ENCODE data around the gene PBX3. TPM values are rescaled to one million over a fixed set of nuclear protein-coding genes. Genes with fewer than 3 reads are reported as not detected.

Gene PBX3
- total and polyA plus RNA-seq, 10 of the 15 experiments (the other 5 are each of a cell fraction or from before 2014, with no cell fraction given): 6.7 to 146 (median 22.2) TPM

DNA sequence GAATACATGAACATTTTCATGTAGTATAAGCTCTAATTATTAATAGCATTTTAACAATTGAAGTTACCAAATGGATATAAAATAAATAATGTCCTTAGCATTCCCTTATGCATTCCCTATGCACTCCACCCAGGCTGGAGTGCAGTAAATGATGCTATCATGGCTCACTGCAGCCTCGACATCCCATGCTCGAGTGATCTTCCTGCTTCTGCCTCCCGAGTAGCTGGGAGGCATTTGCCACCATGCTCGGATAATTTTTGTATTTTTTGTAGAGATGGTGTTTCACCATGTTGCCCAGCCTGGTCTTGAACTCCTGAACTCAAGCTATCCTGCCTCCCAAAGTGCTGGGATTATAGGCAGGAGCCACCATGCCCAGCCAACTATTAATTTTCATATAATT, 184.0 kb downstream of the PBX3 start:
- intact Hi-C loops (cut with micrococcal nuclease; ENCODE audit: unreplicated experiment): no loop called here
- H3K36me3 ChIP-seq (ENCODE audit: control insufficient read depth in 2 of 2, insufficient read depth in 2 of 2, low read length in 1 of 2): peaks cover 5 to 7% of the 10 kb centered on the region in 2 experiments; a peak in 2 of 4 replicates
- 99% methylated on average over 4 of the region's 4 CpGs for WGBS (ENCODE audit: insufficient coverage, insufficient replicate concordance, low lambda C conversion rate, missing lambda C conversion rate)
- ATAC-seq: no peak
- no peak for DNase-seq (ENCODE audit: low read depth, low spot score)
- no peak overlapping the region for H3K27ac ChIP-seq (ENCODE audit: control insufficient read depth, insufficient read depth)
- no peaks in the 10 kb centered on the region for H4K20me1 ChIP-seq (ENCODE audit: control insufficient read depth, insufficient read depth)
- H3K9me3 ChIP-seq (replicated peaks; ENCODE audit: control insufficient read depth, insufficient read depth, low read length): no peaks in the 10 kb centered on the region
- FAIRE-seq: no peak
- H3K4me2 ChIP-seq (ENCODE audit: control insufficient read depth, insufficient read depth): no peak overlapping the region
- H3K9ac ChIP-seq (ENCODE audit: control insufficient read depth, insufficient read depth, low read length): no peak overlapping the region
- in situ Hi-C loops (cut with MboI): no loop called here
- no TSS peak for BruUV-seq (replicated peaks)
- SMC1A ChIA-PET (ENCODE audit: uncharacterized antibody, unreplicated experiment): interaction anchor here (0.7 to 1.7 kb wide), 6 partner anchors 8 to 160 kb away, joined by 3 to 5 read pairs (median 4); no protein-coding TSS in a partner anchor
- POLR2A ChIA-PET: interaction anchor here (1.1 to 1.9 kb wide), 2 partner anchors 8 to 10 kb away, joined by 3 to 4 read pairs; no protein-coding TSS in a partner anchor
- no peak overlapping the region for H3K4me3 ChIP-seq
- no peaks in the 10 kb centered on the region for H3K27me3 ChIP-seq (replicated peaks in 1 of 2; ENCODE audit: control insufficient read depth in 2 of 2, insufficient read depth in 2 of 2, low read length in 1 of 2)
- H3K4me1 ChIP-seq (ENCODE audit: control insufficient read depth, insufficient read depth, low read length): no peaks in the 10 kb centered on the region
- TF ChIP-seq ETV6 (conservative IDR thresholded peaks at IDR 0.05 in 1 of 2, IDR thresholded peaks at IDR 0.05 in 1 of 2; ENCODE audit: borderline replicate concordance in 1 of 2, low read depth in 1 of 2) (no peak), NFYB (IDR thresholded peaks at IDR 0.05; ENCODE audit: insufficient read depth, low read depth, low read length) (no peak), ZBED1 (IDR thresholded peaks at IDR 0.05; ENCODE audit: borderline replicate concordance) (no peak), ZNF24 (IDR thresholded peaks at IDR 0.05) (no peak), RCOR1 (conservative IDR thresholded peaks at IDR 0.05; ENCODE audit: low read depth, low read length) (no peak), NRF1 (conservative IDR thresholded peaks at IDR 0.05; ENCODE audit: low read depth, low read length) (no peak), NR2C1 (IDR thresholded peaks at IDR 0.05) (no peak), POU2F2 (IDR thresholded peaks at IDR 0.05; ENCODE audit: borderline replicate concordance, low read depth, low read length) (no peak), IKZF2 (IDR thresholded peaks at IDR 0.05) (no peak), ZSCAN29 (IDR thresholded peaks at IDR 0.05) (no peak), BRCA1 (IDR thresholded peaks at IDR 0.05; ENCODE audit: low read depth, low read length) (no peak), SMARCA5 (IDR thresholded peaks at IDR 0.05) (no peak), LARP7 (IDR thresholded peaks at IDR 0.05) (no peak), SIX5 (IDR thresholded peaks at IDR 0.05; ENCODE audit: low read depth, low read length, severe bottlenecking) (no peak), NBN (IDR thresholded peaks at IDR 0.05) (no peak), CHD2 (IDR thresholded peaks at IDR 0.05; ENCODE audit: borderline replicate concordance, low read depth, low read length) (no peak), NR2C2 (IDR thresholded peaks at IDR 0.05; ENCODE audit: borderline replicate concordance, control insufficient read depth, insufficient read length, low read depth) (no peak), CEBPB (IDR thresholded peaks at IDR 0.05; ENCODE audit: borderline replicate concordance in 1 of 2, low read depth in 2 of 2, low read length in 2 of 2) (no peak), BCL3 (IDR thresholded peaks at IDR 0.05; ENCODE audit: borderline replicate concordance, insufficient read depth, low read depth, low read length, poor library complexity, severe bottlenecking) (no peak)
- RAD21 ChIA-PET (ENCODE audit: unreplicated experiment): interaction anchor here (0.8 kb wide), 1 partner anchor 216 kb away, joined by 3 read pairs; no protein-coding TSS in a partner anchor
- H2AFZ ChIP-seq (ENCODE audit: control insufficient read depth, low read depth, low read length): no peak overlapping the region
- H3K79me2 ChIP-seq (ENCODE audit: control insufficient read depth, insufficient read depth, low read length): no peaks in the 10 kb centered on the region
- CTCF ChIA-PET: interaction anchor here (0.8 to 1.5 kb wide), 2 partner anchors 20 to 523 kb away, joined by 4 read pairs; no protein-coding TSS in a partner anchor
